GM18502 (cell line): ENCODE results near the gene UNKL.

Experiments used
- ATAC-seq: cut with Tn5 transposase; IDR thresholded peaks from one replicate; pipeline ENCODE4 v1.9.1; 2021; ENCODE audit warnings: mild to moderate bottlenecking; ENCODE audit not compliant: unreplicated experiment, poor library complexity

UNKL gene

DNA sequence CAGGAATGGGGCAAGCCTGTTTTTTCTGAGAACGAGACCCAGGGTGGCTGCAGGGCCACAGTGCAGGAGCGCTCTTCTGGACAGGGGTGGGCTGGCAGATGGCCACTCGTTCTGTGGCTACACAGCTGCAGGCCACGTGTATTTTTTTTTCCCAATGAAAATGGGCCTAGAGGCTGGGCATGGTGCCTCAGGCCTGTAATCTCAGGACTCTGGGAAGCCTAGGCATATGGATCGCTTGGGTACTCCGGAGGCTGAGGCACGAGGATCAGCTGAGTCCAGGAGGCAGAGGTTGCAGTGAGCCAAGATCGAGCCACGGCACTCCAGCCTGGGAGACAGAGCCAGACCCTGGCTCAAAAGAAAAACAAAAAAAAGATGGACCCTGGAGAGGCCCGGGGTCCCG, 6.8 kb downstream of the UNKL start:
- ATAC-seq, result no peak

GRCh38 chr16:1403733-1404132, 10.8 kb downstream of the UNKL start:
- no peak for ATAC-seq

- no peak for ATAC-seq
These were observed 11.5 kb downstream of the UNKL start for GRCh38 chr16:1403036-1403435.

DNA sequence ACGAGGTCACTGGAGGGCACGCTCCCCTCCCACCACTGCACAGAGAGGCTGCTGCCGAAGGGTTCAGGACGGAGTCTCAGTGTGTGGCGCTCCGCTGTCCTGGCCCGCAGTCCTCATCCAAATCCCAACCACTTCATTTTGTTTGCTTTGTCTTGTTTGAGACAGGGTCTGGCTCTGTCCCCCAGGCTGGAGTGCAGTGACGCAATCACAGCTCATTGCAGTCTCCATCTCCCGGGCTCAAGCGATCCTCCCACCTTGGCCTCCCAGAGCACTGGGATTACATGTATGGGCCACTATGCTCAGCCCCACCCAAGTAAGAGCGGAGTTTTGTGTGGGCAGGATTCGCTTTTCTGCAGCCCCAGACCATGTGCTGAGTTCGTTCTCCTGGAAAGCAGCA, 12.7 kb downstream of the UNKL start:
- no peak for ATAC-seq

DNA sequence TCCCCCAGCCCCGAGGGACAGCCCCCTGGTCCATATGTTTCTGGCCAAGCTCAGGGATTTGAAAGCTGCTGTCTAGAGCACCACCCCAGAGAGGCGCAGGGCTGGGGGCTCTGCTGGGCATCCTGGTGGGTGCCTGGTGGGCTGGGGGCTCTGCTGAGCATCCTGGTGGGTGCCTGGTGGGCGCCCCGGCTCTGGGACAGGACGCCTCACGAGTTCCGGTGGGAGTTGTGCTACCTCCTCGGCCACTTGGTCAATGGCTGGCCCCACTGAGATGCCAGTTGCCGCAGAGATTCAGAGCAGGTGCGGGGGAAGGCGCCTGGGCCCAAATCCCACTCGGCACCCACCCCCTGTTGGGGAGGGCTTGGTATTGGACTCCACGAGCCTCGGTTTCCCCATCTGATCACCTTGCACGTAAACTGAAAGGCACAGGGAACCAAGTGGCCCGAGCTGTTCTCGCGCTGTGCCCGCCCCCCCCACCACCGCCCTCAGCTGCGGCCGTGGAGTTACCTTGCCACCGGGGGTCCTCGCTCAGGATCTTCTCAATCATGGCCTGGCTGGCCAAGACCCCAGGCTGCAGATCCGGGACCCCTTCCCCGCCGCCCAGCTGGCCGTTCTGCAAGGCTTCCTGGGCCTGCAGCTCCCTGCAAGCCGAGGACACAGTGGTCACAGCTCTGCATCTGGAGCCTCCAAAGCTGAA, 13.3 kb downstream of the UNKL start:
- ATAC-seq, result no peak

- no peak for ATAC-seq
These were observed 15.5 kb downstream of the UNKL start for GRCh38 chr16:1398826-1399581.

DNA sequence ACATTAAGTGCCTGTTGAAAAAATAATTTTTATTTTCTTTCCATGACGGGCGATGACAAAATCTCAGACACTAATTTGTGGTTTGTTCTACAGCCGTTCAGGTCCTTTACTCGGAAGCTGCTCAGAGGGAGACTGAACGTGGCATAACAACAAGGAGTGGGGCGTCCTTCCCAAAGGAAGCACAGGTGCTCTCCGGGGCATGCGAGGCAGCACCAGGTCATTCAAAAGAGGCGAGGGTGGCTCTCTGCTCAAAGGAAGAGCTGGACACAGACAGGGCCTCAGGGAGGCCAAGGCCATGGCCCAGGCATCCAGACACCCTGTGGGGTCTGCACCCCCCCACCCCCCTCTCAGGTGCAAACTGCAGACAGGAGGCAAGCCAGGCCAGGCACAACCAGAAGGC, 16.2 kb downstream of the UNKL start:
- ATAC-seq, result no peak

GRCh38 chr16:1397779-1398178, 16.7 kb downstream of the UNKL start:
- no peak for ATAC-seq

- no peak for ATAC-seq
These were observed 19.0 kb downstream of the UNKL start for GRCh38 chr16:1395444-1396031.

DNA sequence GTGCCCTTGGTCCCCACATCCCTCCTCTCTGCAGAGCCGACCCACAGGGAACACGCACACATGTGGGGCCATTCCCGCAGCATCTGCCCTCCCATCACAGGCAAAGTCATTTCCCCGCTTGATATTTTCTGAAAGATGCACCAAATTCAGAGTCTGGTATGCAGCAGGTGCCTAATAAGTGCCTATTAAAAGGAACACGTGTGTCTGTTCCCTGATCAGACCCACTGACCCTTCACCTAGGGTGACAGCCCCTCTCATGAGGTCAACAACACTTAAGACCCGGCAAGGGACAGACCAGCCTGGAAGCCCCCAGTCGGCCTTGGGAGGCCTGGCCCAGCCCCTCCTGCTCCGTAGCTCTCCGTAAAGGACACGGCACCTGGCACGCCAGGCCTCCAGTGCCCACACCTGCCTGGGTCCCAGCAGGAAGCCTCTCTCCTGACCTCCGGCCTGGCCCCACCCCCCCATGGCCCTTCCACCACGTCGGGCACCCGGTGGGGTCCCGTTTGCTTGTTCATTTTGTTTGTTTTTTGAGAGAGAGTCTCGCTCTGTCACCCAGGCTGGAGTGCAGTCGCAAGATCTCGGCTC, 20.0 kb downstream of the UNKL start:
- no peak for ATAC-seq

- ATAC-seq, result no peak
These were observed 20.8 kb downstream of the UNKL start for GRCh38 chr16:1393613-1394176.

DNA sequence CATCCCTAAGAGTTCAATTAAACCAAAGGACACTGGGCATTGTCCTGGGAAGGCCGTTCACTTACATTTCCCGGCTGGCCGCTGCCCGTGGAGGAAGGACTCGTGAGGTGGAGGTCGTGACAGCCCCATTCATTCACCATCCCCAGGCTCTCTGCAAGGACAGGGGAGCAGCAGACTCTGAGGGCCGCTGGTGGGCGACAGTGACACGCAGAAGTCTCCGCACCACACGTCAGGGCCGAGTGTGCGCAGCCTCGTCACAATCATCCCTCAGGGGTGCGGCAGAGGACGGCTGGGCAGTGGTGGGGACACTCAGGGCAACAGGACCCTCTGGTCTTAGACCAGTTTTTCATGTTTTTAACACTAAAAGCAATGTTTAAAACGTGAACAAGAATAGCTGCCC, 21.7 kb downstream of the UNKL start:
- ATAC-seq, result no peak

DNA sequence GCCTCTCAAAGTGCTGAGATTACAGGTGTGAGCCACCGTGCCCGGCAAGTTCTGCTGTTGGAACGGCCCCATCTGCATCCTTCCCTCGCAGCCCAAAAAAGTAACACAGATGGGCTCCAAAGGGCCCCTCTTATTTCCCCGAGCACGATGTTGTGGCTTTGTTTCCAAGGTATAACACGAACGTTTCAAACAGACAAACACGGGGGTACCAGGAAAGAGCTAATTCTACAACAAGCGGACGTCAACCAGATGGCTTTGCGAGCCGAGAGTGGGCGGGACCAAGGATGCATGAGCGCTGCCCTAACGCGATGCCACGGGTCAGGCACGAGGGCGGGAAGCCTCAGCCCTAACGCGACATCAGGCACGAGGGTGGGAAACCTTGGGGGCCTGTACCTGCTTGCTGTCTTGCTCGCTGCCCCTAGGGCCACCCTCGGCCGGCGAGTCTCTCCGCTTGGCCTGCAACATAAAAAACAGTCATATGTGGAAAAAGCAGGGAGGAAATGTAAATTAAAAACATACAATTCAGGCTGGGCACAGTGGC, 24.2 kb downstream of the UNKL start:
- ATAC-seq, result no peak

DNA sequence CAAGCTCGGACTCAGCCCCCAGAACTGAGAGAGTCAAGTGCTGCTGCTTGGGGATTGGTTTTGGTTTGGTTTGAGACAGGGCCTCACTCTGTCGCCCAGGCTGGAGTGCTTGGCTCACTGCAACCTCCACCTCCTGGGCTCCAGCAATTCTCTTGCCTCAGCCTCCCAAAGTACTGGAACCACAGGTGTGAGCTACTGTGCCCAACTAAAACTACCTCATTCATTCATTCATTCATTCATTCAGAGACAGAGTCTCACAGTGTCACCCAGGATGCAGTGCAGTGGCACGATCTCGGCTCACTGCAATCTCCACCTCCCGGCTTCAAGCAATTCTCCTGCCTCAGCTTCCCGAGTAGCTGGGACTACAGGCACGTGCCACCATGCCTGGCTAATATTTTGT, 24.7 kb downstream of the UNKL start:
- ATAC-seq, result no peak

DNA sequence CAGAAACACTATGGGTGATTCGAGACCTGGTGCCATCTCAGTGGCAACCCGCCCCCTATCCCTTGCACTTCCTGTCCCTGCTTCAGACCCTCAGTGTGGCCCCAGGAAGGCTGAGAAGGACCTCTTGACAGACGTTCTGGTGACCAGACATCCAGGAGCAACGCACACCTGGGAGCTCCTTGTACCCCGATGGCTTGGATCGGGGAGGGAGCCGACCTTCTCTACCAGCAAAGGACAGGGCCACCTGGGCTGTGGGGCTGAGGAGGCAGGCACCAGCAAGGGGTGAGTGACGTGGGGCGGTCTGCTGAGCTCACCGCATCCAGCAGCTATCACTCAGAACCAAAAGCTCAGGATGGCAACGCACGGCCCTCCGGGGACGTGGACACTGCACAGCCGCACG, 27.2 kb downstream of the UNKL start:
- ATAC-seq, result no peak

DNA sequence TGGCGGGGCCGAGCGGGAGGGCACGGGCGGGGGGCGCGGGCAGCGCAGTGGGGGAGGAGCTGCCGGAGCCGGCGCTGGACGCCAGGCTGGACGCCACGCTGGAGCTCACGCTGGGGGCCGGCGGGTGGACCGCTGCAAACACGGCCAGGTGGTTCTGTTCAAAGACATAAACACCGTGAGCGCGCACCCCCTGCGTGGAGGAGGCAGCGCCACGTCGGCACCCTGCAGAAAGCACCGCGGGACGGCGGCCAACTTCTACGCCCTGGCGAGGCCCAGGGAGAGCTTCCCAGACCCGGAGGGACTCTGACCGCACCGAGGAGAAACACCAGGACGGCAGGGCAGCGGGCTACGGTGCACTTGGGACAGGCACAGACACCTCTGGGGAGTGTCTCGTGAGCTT, 29.3 kb downstream of the UNKL start:
- no peak for ATAC-seq

GRCh38 chr16:1383556-1383955, 30.9 kb downstream of the UNKL start:
- ATAC-seq, result no peak

GRCh38 chr16:1381612-1382406, 32.7 kb downstream of the UNKL start:
- ATAC-seq, result no peak

DNA sequence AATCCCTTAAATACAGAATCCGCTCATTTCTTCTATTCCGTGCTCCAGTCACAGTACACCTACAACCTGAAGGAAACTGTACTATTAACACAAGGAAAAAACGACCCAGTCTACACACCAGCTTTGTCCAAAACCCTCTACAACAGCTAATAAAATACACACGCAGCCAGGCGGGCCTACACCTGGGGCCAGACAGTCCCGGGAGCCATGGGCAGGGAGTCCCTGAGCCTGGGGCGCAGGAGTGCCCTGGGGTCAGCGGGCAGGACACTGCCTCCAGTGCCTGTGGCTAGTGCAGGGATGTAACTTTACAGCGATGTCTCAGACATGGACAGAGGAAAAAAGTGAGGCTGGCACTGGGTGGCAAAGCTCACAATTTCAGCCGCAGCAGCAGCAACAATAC, 34.3 kb downstream of the UNKL start:
- ATAC-seq, result no peak
